ENCODE results near the gene SMG7. TPM values are rescaled to one million over a fixed set of nuclear protein-coding genes. Genes with fewer than 3 reads are reported as not detected.

Gene SMG7
- total RNA-seq, 1 donor, result 36.6 TPM

- Histone ChIP-seq H3K9me3 (ENCODE audit: low read depth, low read length) (no peaks in the 10 kb centered on the region), H3K27me3 (ENCODE audit: insufficient read depth, low read length) (no peaks in the 10 kb centered on the region), H3K4me1 (ENCODE audit: insufficient read depth, low read length) (peaks cover 4% of the 10 kb centered on the region), H3K4me3 (ENCODE audit: low read length) (no peak overlapping the region)
Observed at GRCh38 chr1:183552891-183553290, 80.6 kb downstream of the SMG7 start.

GRCh38 chr1:183553331-183553730 is 81.0 kb downstream of the SMG7 start:
- H3K9me3 ChIP-seq (ENCODE audit: low read depth, low read length), result no peaks in the 10 kb centered on the region
- H3K27me3 ChIP-seq (ENCODE audit: insufficient read depth, low read length), result no peaks in the 10 kb centered on the region
- no peak overlapping the region for H3K4me3 ChIP-seq (ENCODE audit: low read length)
- H3K4me1 ChIP-seq (ENCODE audit: insufficient read depth, low read length), result no peaks in the 10 kb centered on the region

DNA sequence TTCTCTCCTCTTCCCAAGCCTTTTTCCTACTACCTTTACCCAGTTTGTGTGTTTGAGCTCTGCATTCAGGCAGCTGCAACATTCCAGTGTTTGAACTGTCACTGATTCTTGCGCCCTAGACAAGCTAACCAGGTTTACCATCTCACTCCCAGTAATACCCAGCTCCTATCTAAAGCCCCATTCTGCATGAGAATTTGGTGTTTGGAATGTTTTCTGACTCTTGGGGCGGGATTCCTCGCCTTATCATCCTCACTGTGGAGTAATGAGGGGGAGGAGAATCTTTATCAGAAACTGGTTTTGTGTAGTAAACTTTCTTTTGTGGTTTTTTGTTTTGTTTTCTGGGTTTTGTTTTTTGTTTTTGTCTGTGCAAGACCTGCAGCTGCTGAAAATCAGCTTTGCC is 81.5 kb downstream of the SMG7 start:
- H3K27me3 ChIP-seq (ENCODE audit: insufficient read depth, low read length), result no peaks in the 10 kb centered on the region
- no peak overlapping the region for H3K4me3 ChIP-seq (ENCODE audit: low read length)

DNA sequence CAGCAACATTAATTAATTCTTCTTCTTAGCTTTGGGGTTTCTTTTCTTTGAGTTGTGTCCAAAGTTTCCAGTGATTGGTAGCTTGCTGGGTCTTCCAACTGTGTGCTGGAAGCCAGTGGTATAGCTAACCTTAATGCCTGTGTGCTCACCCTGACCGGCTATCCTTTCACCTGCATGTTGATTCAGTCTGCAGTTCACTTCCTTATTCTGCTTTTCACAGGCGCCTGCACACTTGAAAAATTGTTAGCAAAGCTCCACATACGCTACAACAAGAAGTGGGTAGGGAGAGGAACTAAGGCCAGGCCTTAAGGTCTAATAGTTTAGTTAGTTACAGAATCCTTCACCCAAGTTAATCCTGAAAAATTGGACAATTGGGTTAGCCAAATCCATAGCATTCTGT is 82.3 kb downstream of the SMG7 start:
- Histone ChIP-seq H3K9me3 (ENCODE audit: low read depth, low read length) (no peaks in the 10 kb centered on the region), H3K4me1 (ENCODE audit: insufficient read depth, low read length) (no peaks in the 10 kb centered on the region), H3K27me3 (ENCODE audit: insufficient read depth, low read length) (no peaks in the 10 kb centered on the region), H3K4me3 (ENCODE audit: low read length) (no peak overlapping the region)

More for the DNA sequence above, 81.5 kb downstream of the SMG7 start:
- Histone ChIP-seq H3K9me3 (ENCODE audit: low read depth, low read length) (no peaks in the 10 kb centered on the region), H3K4me1 (ENCODE audit: insufficient read depth, low read length) (no peaks in the 10 kb centered on the region)

- H3K27me3 ChIP-seq (ENCODE audit: insufficient read depth, low read length), result no peaks in the 10 kb centered on the region
- H3K9me3 ChIP-seq (ENCODE audit: low read depth, low read length), result no peaks in the 10 kb centered on the region
- H3K4me1 ChIP-seq (ENCODE audit: insufficient read depth, low read length), result no peaks in the 10 kb centered on the region
- H3K4me3 ChIP-seq (ENCODE audit: low read length), result no peak overlapping the region
Observed at GRCh38 chr1:183559061-183559460, 86.8 kb downstream of the SMG7 start.

DNA sequence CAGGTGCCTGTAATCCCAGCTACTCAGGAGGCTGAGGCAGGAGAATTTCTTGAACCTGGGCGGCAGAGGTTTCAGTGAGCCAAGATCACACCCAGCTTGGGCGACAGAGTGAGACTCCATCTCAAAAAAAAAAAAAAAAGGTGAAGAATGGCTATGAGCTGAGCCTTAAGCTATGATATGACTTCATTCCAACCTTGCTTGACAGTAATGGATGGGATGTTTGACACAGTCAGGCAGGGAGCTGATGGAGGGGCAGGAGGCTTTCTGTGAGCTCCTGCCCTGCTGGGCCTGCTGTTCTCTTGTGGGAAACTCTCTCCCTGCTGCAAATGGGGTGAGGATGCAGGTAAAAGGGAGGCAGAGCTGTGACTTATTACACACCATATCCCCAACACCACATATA is 90.4 kb downstream of the SMG7 start:
- Histone ChIP-seq H3K9me3 (ENCODE audit: low read depth, low read length) (no peaks in the 10 kb centered on the region), H3K27me3 (ENCODE audit: insufficient read depth, low read length) (no peaks in the 10 kb centered on the region), H3K4me1 (ENCODE audit: insufficient read depth, low read length) (peaks cover 15% of the 10 kb centered on the region), H3K4me3 (ENCODE audit: low read length) (no peak overlapping the region)

GRCh38 chr1:183565261-183565660 is 93.0 kb downstream of the SMG7 start:
- H3K4me1 ChIP-seq (ENCODE audit: insufficient read depth, low read length), result peaks cover 41% of the 10 kb centered on the region
- H3K9me3 ChIP-seq (ENCODE audit: low read depth, low read length), result no peaks in the 10 kb centered on the region
- H3K27me3 ChIP-seq (ENCODE audit: insufficient read depth, low read length), result no peaks in the 10 kb centered on the region
- H3K4me3 ChIP-seq (ENCODE audit: low read length), result no peak overlapping the region

- Histone ChIP-seq H3K4me3 (ENCODE audit: low read length) (no peak overlapping the region), H3K9me3 (ENCODE audit: low read depth, low read length) (no peaks in the 10 kb centered on the region), H3K27me3 (ENCODE audit: insufficient read depth, low read length) (no peaks in the 10 kb centered on the region), H3K4me1 (ENCODE audit: insufficient read depth, low read length) (peaks cover 46% of the 10 kb centered on the region)
Observed at GRCh38 chr1:183566026-183566425, 93.7 kb downstream of the SMG7 start.

GRCh38 chr1:183567584-183567983 is 95.3 kb downstream of the SMG7 start:
- Histone ChIP-seq H3K4me1 (ENCODE audit: insufficient read depth, low read length) (peaks cover 46% of the 10 kb centered on the region), H3K27me3 (ENCODE audit: insufficient read depth, low read length) (no peaks in the 10 kb centered on the region), H3K9me3 (ENCODE audit: low read depth, low read length) (no peaks in the 10 kb centered on the region), H3K4me3 (ENCODE audit: low read length) (no peak overlapping the region)

GRCh38 chr1:183568176-183569021 is 96.1 kb downstream of the SMG7 start:
- H3K4me3 ChIP-seq (ENCODE audit: low read length), result no peak overlapping the region
- no peaks in the 10 kb centered on the region for H3K27me3 ChIP-seq (ENCODE audit: insufficient read depth, low read length)
- H3K4me1 ChIP-seq (ENCODE audit: insufficient read depth, low read length), result peaks cover 46% of the 10 kb centered on the region
- no peaks in the 10 kb centered on the region for H3K9me3 ChIP-seq (ENCODE audit: low read depth, low read length)

DNA sequence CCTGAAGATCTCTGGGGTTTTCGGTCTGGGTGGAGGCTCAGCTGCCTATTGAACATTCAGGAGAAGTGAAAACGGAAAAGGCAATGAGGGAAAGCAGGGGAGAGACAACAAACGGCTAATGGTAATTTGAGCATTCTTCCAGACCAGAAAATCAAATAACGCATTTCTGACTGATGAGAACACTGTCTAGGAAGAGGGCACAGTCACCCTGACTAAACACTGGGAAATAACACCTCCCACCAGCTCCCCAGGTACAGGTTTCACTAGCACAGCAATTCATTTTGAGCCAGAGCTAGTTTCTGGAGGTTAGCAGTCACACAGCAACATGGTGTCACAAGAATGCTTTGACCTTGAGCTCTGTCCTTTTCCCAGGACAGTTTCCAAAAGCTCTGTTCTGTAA is 96.8 kb downstream of the SMG7 start:
- Histone ChIP-seq H3K27me3 (ENCODE audit: insufficient read depth, low read length) (no peaks in the 10 kb centered on the region), H3K4me3 (ENCODE audit: low read length) (no peak overlapping the region), H3K4me1 (ENCODE audit: insufficient read depth, low read length) (peaks cover 46% of the 10 kb centered on the region), H3K9me3 (ENCODE audit: low read depth, low read length) (no peaks in the 10 kb centered on the region)

- Histone ChIP-seq H3K27me3 (ENCODE audit: insufficient read depth, low read length) (no peaks in the 10 kb centered on the region), H3K4me1 (ENCODE audit: insufficient read depth, low read length) (peaks cover 46% of the 10 kb centered on the region), H3K9me3 (ENCODE audit: low read depth, low read length) (no peaks in the 10 kb centered on the region), H3K4me3 (ENCODE audit: low read length) (no peak overlapping the region)
Observed at GRCh38 chr1:183569801-183570200, 97.5 kb downstream of the SMG7 start.

- no peaks in the 10 kb centered on the region for H3K27me3 ChIP-seq (ENCODE audit: insufficient read depth, low read length)
- H3K9me3 ChIP-seq (ENCODE audit: low read depth, low read length), result no peaks in the 10 kb centered on the region
- no peak overlapping the region for H3K4me3 ChIP-seq (ENCODE audit: low read length)
- peaks cover 46% of the 10 kb centered on the region for H3K4me1 ChIP-seq (ENCODE audit: insufficient read depth, low read length)
Observed at GRCh38 chr1:183570451-183570850, 98.2 kb downstream of the SMG7 start.

- no peaks in the 10 kb centered on the region for H3K27me3 ChIP-seq (ENCODE audit: insufficient read depth, low read length)
- no peaks in the 10 kb centered on the region for H3K9me3 ChIP-seq (ENCODE audit: low read depth, low read length)
- no peak overlapping the region for H3K4me3 ChIP-seq (ENCODE audit: low read length)
- peaks cover 40% of the 10 kb centered on the region for H3K4me1 ChIP-seq (ENCODE audit: insufficient read depth, low read length)
Observed at GRCh38 chr1:183571678-183572268, 99.5 kb downstream of the SMG7 start.

DNA sequence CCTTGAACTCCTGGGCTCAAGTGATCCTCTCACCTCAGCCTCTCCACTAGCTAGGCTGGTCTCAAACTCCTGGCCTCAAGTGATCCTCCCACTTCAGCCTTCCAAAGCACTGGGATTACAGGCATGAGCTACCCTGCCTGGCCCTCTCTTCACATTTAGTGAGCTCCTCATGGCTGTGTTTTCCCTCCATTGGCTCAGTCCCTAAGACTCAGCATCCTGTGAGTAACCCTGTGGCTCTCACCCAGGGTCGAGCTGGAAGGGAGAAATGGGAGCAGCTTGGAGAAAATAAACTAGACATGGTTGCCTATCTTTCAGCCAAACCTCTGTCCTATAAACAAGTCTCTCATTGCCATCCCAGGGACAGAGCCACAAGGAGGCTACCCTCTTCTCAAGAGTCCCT is 100.4 kb downstream of the SMG7 start:
- Histone ChIP-seq H3K4me3 (ENCODE audit: low read length) (no peak overlapping the region), H3K9me3 (ENCODE audit: low read depth, low read length) (no peaks in the 10 kb centered on the region), H3K4me1 (ENCODE audit: insufficient read depth, low read length) (peaks cover 32% of the 10 kb centered on the region), H3K27me3 (ENCODE audit: insufficient read depth, low read length) (no peaks in the 10 kb centered on the region)

DNA sequence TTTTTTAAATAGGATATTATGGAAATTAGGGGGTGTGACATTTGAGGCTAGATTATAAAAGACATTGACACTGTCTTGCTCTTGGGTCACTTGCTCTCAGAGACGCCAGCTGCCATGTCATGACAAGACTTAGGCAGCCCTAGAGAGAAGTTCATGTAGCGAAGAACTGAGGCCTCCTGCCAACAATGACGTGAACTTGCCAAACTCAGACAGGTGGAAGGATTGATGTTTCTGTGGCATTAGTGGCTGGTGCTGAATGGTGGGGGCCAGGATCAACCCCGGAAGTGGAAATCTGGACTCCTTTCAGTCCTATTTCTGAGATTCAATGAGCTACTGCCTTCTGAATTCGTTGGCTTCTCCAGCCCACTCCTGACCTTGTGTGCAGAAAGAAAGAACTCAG is 103.3 kb downstream of the SMG7 start:
- no peak overlapping the region for H3K4me3 ChIP-seq (ENCODE audit: low read length)
- no peaks in the 10 kb centered on the region for H3K9me3 ChIP-seq (ENCODE audit: low read depth, low read length)
- no peaks in the 10 kb centered on the region for H3K27me3 ChIP-seq (ENCODE audit: insufficient read depth, low read length)
- H3K4me1 ChIP-seq (ENCODE audit: insufficient read depth, low read length), result peaks cover 32% of the 10 kb centered on the region
